ENCODE data around the gene POTEI. TPM values are rescaled to one million over a fixed set of nuclear protein-coding genes. Genes with fewer than 3 reads are reported as not detected.
A peak's percentile ranks its signal among the peaks of the same experiment; 100 is the strongest.
"Not testable (repeated sequence)": the region's sequence is repeated elsewhere in the genome, so short reads cannot be mapped to it uniquely, and the experiment has no call there.

POTEI gene
- total RNA-seq, 2 experiments from 2014 or later, result not detected

DNA sequence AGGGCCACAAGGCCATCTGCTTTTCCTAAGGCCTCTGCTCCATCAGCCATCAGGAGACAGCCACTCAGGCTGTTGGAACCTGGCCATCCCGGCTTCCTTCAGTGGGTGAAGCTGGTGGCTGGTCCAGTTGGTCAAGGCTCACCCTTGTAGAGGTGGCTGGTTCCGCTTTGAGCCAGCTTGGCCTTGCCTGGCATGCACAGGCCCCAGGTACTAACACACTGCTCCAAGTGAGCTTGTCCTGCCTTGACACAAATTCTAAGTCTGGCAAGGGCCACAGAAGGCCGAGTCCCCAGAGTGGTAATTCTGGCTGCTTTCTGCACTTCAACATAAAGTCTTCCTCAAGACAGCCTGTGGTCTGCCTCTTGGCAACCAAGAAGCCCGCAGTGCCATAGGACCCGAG is 56.2 kb downstream of the POTEI start:
- H3K36me3 Mint-ChIP-seq (ENCODE audit: low read depth); CTCF ChIA-PET; ATAC-seq; H3K27ac Mint-ChIP-seq; H3K27me3 Mint-ChIP-seq; intact Hi-C loops (cut with DNase I, micrococcal nuclease); POLR2A ChIA-PET; H3K9me3 Mint-ChIP-seq (ENCODE audit: low read depth); DNase-seq; H3K4me1 Mint-ChIP-seq; H3K4me3 Mint-ChIP-seq: not testable (repeated sequence)

DNA sequence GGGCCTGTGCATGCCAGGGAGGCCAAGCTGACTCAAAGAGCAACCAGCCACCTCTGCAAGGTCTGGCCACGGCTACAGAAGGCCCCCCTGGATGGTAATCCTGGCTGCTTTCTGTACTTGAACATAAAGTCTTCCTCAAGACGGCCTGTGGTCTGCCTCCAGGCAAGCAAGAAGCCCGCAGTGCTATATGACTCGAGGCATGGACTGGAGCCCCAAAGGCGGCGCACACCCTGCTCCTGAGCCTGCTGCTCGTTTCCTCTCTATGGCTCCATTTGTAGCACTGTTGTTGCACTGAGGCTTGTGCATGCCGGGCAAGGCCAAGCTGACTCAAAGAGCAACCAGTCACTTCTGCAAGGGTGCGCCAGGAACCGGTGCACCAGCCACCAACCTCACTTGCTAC is 57.3 kb downstream of the POTEI start:
- POLR2A ChIA-PET; CTCF ChIA-PET; H3K4me1 Mint-ChIP-seq; H3K27ac Mint-ChIP-seq; H3K36me3 Mint-ChIP-seq (ENCODE audit: low read depth); H3K27me3 Mint-ChIP-seq; H3K9me3 Mint-ChIP-seq (ENCODE audit: low read depth); DNase-seq; H3K4me3 Mint-ChIP-seq; intact Hi-C loops (cut with DNase I, micrococcal nuclease); ATAC-seq: not testable (repeated sequence)

DNA sequence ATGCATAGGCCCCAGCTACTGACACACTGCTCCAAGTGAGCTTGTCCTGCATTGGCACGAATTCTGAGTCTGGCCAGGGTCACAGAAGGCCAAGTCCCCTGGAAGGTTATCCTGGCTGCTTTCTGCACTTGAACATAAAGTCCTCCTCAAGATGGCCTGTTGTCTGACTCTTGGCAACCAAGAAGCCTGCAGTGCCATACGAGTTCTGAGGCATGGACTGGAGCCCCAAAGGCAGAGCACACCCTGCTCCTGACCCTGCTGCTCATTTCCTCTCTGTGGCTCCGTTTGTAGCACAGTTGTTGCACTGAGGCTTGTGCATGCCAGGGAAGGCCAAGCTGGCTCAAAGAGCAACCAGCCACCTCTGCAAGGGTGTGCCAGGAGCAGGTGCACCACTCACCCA is 57.9 kb downstream of the POTEI start:
- H3K4me3 Mint-ChIP-seq; H3K27ac Mint-ChIP-seq; H3K9me3 Mint-ChIP-seq (ENCODE audit: low read depth); CTCF ChIA-PET; ATAC-seq; POLR2A ChIA-PET; H3K27me3 Mint-ChIP-seq; H3K36me3 Mint-ChIP-seq (ENCODE audit: low read depth); H3K4me1 Mint-ChIP-seq; intact Hi-C loops (cut with DNase I, micrococcal nuclease); DNase-seq: not testable (repeated sequence)

DNA sequence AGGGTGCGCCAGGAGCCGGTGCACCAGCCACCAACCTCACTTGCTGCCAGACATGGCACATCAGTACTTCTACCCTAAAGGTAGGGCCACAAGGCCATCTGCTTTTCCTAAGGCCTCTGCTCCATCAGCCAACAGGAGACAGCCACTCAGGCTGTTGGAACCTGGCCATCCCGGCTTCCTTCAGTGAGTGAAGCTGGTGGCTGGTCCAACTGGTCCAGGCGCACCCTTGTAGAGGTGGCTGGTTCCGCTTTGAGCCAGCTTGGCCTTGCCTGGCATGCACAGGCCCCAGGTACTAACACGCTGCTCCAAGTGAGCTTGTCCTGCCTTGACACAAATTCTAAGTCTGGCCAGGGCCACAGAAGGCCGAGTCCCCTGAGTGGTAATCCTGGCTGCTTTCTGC is 58.8 kb downstream of the POTEI start:
- ATAC-seq; intact Hi-C loops (cut with DNase I, micrococcal nuclease); H3K27me3 Mint-ChIP-seq; H3K36me3 Mint-ChIP-seq (ENCODE audit: low read depth); H3K4me1 Mint-ChIP-seq; H3K9me3 Mint-ChIP-seq (ENCODE audit: low read depth); H3K27ac Mint-ChIP-seq; CTCF ChIA-PET; DNase-seq; POLR2A ChIA-PET; H3K4me3 Mint-ChIP-seq: not testable (repeated sequence)

DNA sequence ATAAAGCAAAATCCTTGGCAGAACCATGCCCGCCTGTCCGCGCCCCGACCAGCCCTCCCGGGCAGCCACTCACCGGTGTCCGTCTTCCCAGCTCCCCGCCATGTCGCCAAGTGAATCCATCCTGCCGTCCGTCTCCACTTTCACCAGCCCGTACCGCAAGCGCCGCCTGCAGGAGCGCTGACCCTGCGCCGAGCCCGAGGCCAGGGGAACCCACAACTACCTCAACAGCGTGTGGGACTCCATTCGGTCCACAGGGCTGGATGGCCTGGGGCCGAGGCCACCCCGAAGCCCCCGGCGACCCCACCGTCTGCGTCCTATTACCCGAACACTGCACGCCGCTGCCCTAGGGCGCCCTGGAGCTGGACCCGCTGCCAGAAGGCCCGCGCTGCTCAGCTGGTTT is 81.5 kb downstream of the POTEI start:
- peak overlapping the region; percentile 46 for H3K4me3 Mint-ChIP-seq
- H3K36me3 Mint-ChIP-seq (ENCODE audit: low read depth); H3K27ac Mint-ChIP-seq; POLR2A ChIA-PET; H3K27me3 Mint-ChIP-seq; ATAC-seq; CTCF ChIA-PET; H3K4me1 Mint-ChIP-seq; intact Hi-C loops (cut with DNase I, micrococcal nuclease); H3K9me3 Mint-ChIP-seq (ENCODE audit: low read depth): not testable (repeated sequence)
- DNase-seq, result peak; percentile 11

- POLR2A ChIA-PET; ATAC-seq; intact Hi-C loops (cut with DNase I, micrococcal nuclease); H3K9me3 Mint-ChIP-seq (ENCODE audit: low read depth); H3K4me3 Mint-ChIP-seq; H3K36me3 Mint-ChIP-seq (ENCODE audit: low read depth); DNase-seq; H3K27ac Mint-ChIP-seq; H3K27me3 Mint-ChIP-seq; CTCF ChIA-PET; H3K4me1 Mint-ChIP-seq: not testable (repeated sequence)
Observed at GRCh38 chr2:130418845-130419244, 90.3 kb downstream of the POTEI start.

- H3K9me3 Mint-ChIP-seq (ENCODE audit: low read depth); intact Hi-C loops (cut with DNase I, micrococcal nuclease); POLR2A ChIA-PET; CTCF ChIA-PET; H3K27ac Mint-ChIP-seq; H3K4me1 Mint-ChIP-seq; ATAC-seq; H3K27me3 Mint-ChIP-seq; H3K36me3 Mint-ChIP-seq (ENCODE audit: low read depth); H3K4me3 Mint-ChIP-seq: not testable (repeated sequence)
- DNase-seq, result peak; percentile 56
Observed at GRCh38 chr2:130416693-130417092, 92.4 kb downstream of the POTEI start.

Other genes with a start within 250 kb of the POTEI start
- gene IMP4, start 166.4 kb downstream of the POTEI start, total RNA-seq, result 100 to 1,000 TPM; 148 to 169 TPM
- 10 to 100 TPM; 41.6 to 49.3 TPM for gene PTPN18, start 153.3 kb downstream of the POTEI start, total RNA-seq
- not detected for gene CFC1B, start 11.9 kb upstream of the POTEI start, total RNA-seq
- not detected for gene CFC1, start 90.2 kb upstream of the POTEI start, total RNA-seq
- not detected for gene POTEJ, start 102.1 kb upstream of the POTEI start, total RNA-seq
- not detected for gene GPR148, start 219.7 kb upstream of the POTEI start, total RNA-seq
- gene AMER3, start 246.2 kb upstream of the POTEI start, total RNA-seq, result not detected